HepG2 (cell line): ENCODE measurements around the gene ALB. TPM values are rescaled to one million over a fixed set of nuclear protein-coding genes. Genes with fewer than 3 reads are reported as not detected.

ENCODE experiments used
- ATAC-seq: fragments of 200-7000 bp; cut with Tn5 transposase; 3 replicates; pipeline ENCODE4 v1.9.1; 2020; ENCODE audit warnings: mild to moderate bottlenecking, moderate library complexity
- BruUV-seq: library from RNA; stranded (reverse); fragments of 400-500 nt; replicated peaks from 2 replicates; lab custom pipeline; 2021; lab: Mats Ljungman, UMichigan
- CTCF ChIA-PET: fragments of 300-600 bp; formaldehyde crosslinking; extraction: SDS; loops from one replicate; lab custom pipeline; 2021; ENCODE audit warnings: low total read pairs, inconsistent platforms, low intra/inter-chr PET ratio; lab: Yijun Ruan, JAX
- POLR2A ChIA-PET: fragments of 350-600 bp; sonication (Branson Sonifier 250); formaldehyde crosslinking; loops from one replicate; lab custom pipeline; 2020; ENCODE audit warnings: antibody characterized with exemption, inconsistent platforms; lab: Yijun Ruan, JAX
- DNase-seq: peaks from one replicate; pipeline ENCODE4 v3.0.0-alpha.2; 2015; ENCODE audit warnings: low spot score
- FAIRE-seq: peaks from 3 replicates; lab custom pipeline; 2011; peaks lifted over from hg19 to GRCh38; lab: Jason Lieb, UNC
- H2AFZ ChIP-seq: one replicate; pipeline ENCODE4 v1.6.1; 2011; ENCODE audit warnings: low read length, inconsistent platforms
- H3K27ac ChIP-seq: fragments of 300-600 bp; 3 replicates; pipeline ENCODE4 v1.8.0; 2011; ENCODE audit warnings: mixed run types, mild to moderate bottlenecking, mixed read lengths, low read length, inconsistent platforms; ENCODE audit not compliant: insufficient read depth; ENCODE audit errors: extremely low read length
- H3K27me3 ChIP-seq, 2 experiments: fragments of 200-600 bp in 1 of 2; 2 replicates in 1 of 2; 3 replicates in 1 of 2; pipeline versions ENCODE4 v1.6.0 to v1.8.0; 2011; ENCODE audit warnings: low read length in 2 of 2, mild to moderate bottlenecking in 2 of 2, moderate library complexity in 2 of 2, inconsistent platforms in 1 of 2; ENCODE audit not compliant: insufficient read depth in 2 of 2, control insufficient read depth in 1 of 2
- H3K36me3 ChIP-seq, 2 experiments: fragments of 200-600 bp in 1 of 2; replicated peaks in 1 of 2; 2 replicates in 1 of 2; 3 replicates in 1 of 2; pipeline versions ENCODE4 v1.5.1 to v1.8.0; 2011; ENCODE audit warnings: low read length in 2 of 2, inconsistent platforms in 1 of 2; ENCODE audit not compliant: insufficient read depth in 2 of 2, control insufficient read depth in 1 of 2
- H3K4me1 ChIP-seq: 2 replicates; pipeline ENCODE4 v1.5.1; 2012; ENCODE audit warnings: low read length, inconsistent platforms; ENCODE audit not compliant: insufficient read depth
- H3K4me2 ChIP-seq: 2 replicates; pipeline ENCODE4 v1.6.0; 2011; ENCODE audit warnings: low read depth, low read length, inconsistent platforms
- H3K4me3 ChIP-seq, 3 experiments: fragments of 200-600 bp in 1 of 3; sonication (generic), shearing (Covaris generic) in 1 of 3; replicated peaks in 1 of 3; 2 replicates each; pipeline ENCODE4 v1.5.1; 2011 to 2016; ENCODE audit warnings: low read length in 3 of 3, inconsistent platforms in 2 of 3, low read depth in 2 of 3, mild to moderate bottlenecking in 2 of 3, control low read depth in 1 of 3, mixed read lengths in 1 of 3; ENCODE audit not compliant: insufficient read depth in 1 of 3
- H3K79me2 ChIP-seq: one replicate; pipeline ENCODE4 v1.6.1; 2011; ENCODE audit warnings: low read length, inconsistent platforms; ENCODE audit not compliant: insufficient read depth
- H3K9ac ChIP-seq: 2 replicates; pipeline ENCODE4 v1.6.0; 2011; ENCODE audit warnings: mild to moderate bottlenecking, low read depth, low read length, inconsistent platforms; ENCODE audit not compliant: insufficient read depth
- H3K9me3 ChIP-seq: 2 replicates; pipeline ENCODE4 v1.5.1; 2012; ENCODE audit warnings: mild to moderate bottlenecking, low read length
- H4K20me1 ChIP-seq: 2 replicates; pipeline ENCODE4 v1.6.0; 2011; ENCODE audit warnings: inconsistent platforms, mild to moderate bottlenecking, low read length, moderate library complexity; ENCODE audit not compliant: insufficient read depth
- NFIB ChIP-seq: sonication (generic); formaldehyde crosslinking; IDR thresholded peaks from 2 replicates; pipeline ENCODE4 v1.9.0; 2021; ENCODE audit warnings: missing genetic modification reagents, mild to moderate bottlenecking, borderline replicate concordance
- PPARG ChIP-seq: conservative IDR thresholded peaks from 2 replicates; pipeline ENCODE4 v1.6.1; 2016; ENCODE audit warnings: missing biosample characterization, missing genetic modification reagents
- SATB2 ChIP-seq: sonication (generic); formaldehyde crosslinking; IDR thresholded peaks from 2 replicates; pipeline ENCODE4 v1.5.0; 2020; ENCODE audit warnings: missing genetic modification reagents
- SRSF1 ChIP-seq: fragments of 200-400 bp; formaldehyde crosslinking; optimal IDR thresholded peaks from 2 replicates; pipeline ENCODE3; 2017; ENCODE audit warnings: mild to moderate bottlenecking, low read depth, low read length, moderate library complexity
- STAT5B ChIP-seq: sonication (generic); formaldehyde crosslinking; IDR thresholded peaks from 2 replicates; pipeline ENCODE4 v1.4.0; 2020; ENCODE audit warnings: missing genetic modification reagents
- TEAD3 ChIP-seq: optimal IDR thresholded peaks from 2 replicates; pipeline ENCODE3; 2016; ENCODE audit warnings: borderline replicate concordance
- ZNF235 ChIP-seq: sonication (generic); formaldehyde crosslinking; IDR thresholded peaks from 2 replicates; pipeline ENCODE4 v1.8.1; 2023; ENCODE audit warnings: mild to moderate bottlenecking, missing genetic modification reagents, borderline replicate concordance
- ZNF317 ChIP-seq: sonication (generic); formaldehyde crosslinking; IDR thresholded peaks from 2 replicates; pipeline ENCODE4 v1.5.0; 2020; ENCODE audit warnings: mild to moderate bottlenecking, missing genetic modification reagents
- ZNF800 ChIP-seq: sonication (generic); formaldehyde crosslinking; IDR thresholded peaks from 2 replicates; pipeline ENCODE4 v1.4.0; 2020; ENCODE audit warnings: missing genetic modification reagents
- WGBS: methylation state at CpG from one replicate; pipeline ENCODE4 v1.1.6; 2017; ENCODE audit warnings: low lambda C conversion rate; 5-methylcytosine and 5-hydroxymethylcytosine counted together
- in situ Hi-C: cut with HindIII; loops from 2 replicates; pipeline ENCODE4 v1.10.0; 2017; ENCODE audit warnings: low pct_unique_long_range_greater_than_20kb; ENCODE audit not compliant: extremely low pct_ligation_motif_present
- intact Hi-C: fragments of 100-400 bp; cut with micrococcal nuclease; formaldehyde crosslinking; loops from one replicate; pipeline ENCODE4 v1.10.0; 2022; ENCODE audit not compliant: unreplicated experiment
- polyA plus RNA-seq, 8 experiments: library from polyadenylated mRNA; depleted of rRNA in 3 of 8; stranded (reverse) in 7 of 8; unstranded in 1 of 8; fragments of >200 nt; fragmentation: Illumina TruSeq in 4 of 8; extraction: Trizol in 4 of 8; gene quantifications; 2 replicates each; pipeline versions ENCODE4 v1.2.1 to v1.2.3, GENCODE V29; 2011 to 2016; ENCODE audit warnings: low read depth in 4 of 8, missing spikeins in 1 of 8, mixed read lengths in 1 of 8; ENCODE audit not compliant: insufficient read depth in 1 of 8
- total RNA-seq, 5 experiments: library from RNA; depleted of rRNA; stranded (reverse); fragments of >200 nt; fragmentation: Illumina TruSeq; extraction: Trizol; gene quantifications; 2 replicates each; pipeline ENCODE4 v1.2.3, GENCODE V29; 2016; ENCODE audit warnings: low read depth in 1 of 5
- TF ChIP-seq, protein P1 (sequence below): sonication (generic); formaldehyde crosslinking; IDR thresholded peaks from one replicate; pipeline ENCODE4 v1.5.1; 2020; ENCODE audit warnings: mild to moderate bottlenecking, missing genetic modification reagents; ENCODE audit errors: not compliant biosample characterization

Gene ALB
- total and polyA plus RNA-seq, 2 of the 13 experiments (the other 11 are each of a cell fraction or from before 2014, with no cell fraction given) = 22,259 to 22,625 TPM

DNA sequence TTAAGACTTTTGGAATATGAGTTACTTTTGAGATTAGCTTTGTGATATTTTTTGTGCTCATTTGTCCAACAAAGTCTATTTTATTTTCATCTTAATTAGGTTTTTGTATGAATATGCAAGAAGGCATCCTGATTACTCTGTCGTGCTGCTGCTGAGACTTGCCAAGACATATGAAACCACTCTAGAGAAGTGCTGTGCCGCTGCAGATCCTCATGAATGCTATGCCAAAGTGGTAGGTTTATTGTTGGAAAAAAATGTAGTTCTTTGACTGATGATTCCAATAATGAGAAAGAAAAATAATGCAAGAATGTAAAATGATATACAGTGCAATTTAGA is 10.8 kb downstream of the ALB start (continued):
- no peak for TF ChIP-seq SATB2 (CRISPR knock-in tag)

- in situ Hi-C loops = no loop called here
- peak overlapping the region; percentile 89 for H3K27ac ChIP-seq
- H4K20me1 ChIP-seq = peaks cover 3% of the 10 kb centered on the region
- 24% methylated on average over 2 of the region's 2 CpGs for WGBS
- peaks cover 11 to 55% of the 10 kb centered on the region in 2 experiments; a peak in 4 of 5 replicates for H3K36me3 ChIP-seq
- H3K9ac ChIP-seq = peak overlapping the region; percentile 49
- H3K4me2 ChIP-seq = peak overlapping the region; percentile 77
- intact Hi-C loops = loop anchor here (2.0 kb wide), 1 partner anchor 71 kb away; no protein-coding TSS in a partner anchor
- no peaks in the 10 kb centered on the region for H3K9me3 ChIP-seq
- peaks cover 47% of the 10 kb centered on the region for H3K79me2 ChIP-seq
- peak; percentile 18 for ATAC-seq
- POLR2A ChIA-PET = interaction anchor here (0.9 to 2.4 kb wide), 8 partner anchors 9 to 71 kb away, joined by 3 to 18 read pairs (median 4); partner anchors contain the start of genes AFP and ALB
- peak; percentile 88 for DNase-seq
- BruUV-seq = no TSS peak
- H2AFZ ChIP-seq = no peak overlapping the region
- H3K4me3 ChIP-seq = peak overlapping the region; percentile 26 to 38 (median 31); a peak in 5 of 6 replicates
- peaks cover 67% of the 10 kb centered on the region for H3K4me1 ChIP-seq
- H3K27me3 ChIP-seq = no peaks in the 10 kb centered on the region
- CTCF ChIA-PET = no interaction called here
- FAIRE-seq = no peak
- TF ChIP-seq STAT5B (CRISPR knock-in tag) (no peak), TEAD3 (CRISPR knock-in tag) (no peak), PPARG (CRISPR knock-in tag) (no peak), ZNF800 (CRISPR knock-in tag) (no peak), ZNF235 (CRISPR knock-in tag) (no peak), SRSF1 (no peak), ZNF317 (CRISPR knock-in tag) (no peak), NFIB (CRISPR knock-in tag) (no peak)
- TF ChIP-seq, protein P1, sequence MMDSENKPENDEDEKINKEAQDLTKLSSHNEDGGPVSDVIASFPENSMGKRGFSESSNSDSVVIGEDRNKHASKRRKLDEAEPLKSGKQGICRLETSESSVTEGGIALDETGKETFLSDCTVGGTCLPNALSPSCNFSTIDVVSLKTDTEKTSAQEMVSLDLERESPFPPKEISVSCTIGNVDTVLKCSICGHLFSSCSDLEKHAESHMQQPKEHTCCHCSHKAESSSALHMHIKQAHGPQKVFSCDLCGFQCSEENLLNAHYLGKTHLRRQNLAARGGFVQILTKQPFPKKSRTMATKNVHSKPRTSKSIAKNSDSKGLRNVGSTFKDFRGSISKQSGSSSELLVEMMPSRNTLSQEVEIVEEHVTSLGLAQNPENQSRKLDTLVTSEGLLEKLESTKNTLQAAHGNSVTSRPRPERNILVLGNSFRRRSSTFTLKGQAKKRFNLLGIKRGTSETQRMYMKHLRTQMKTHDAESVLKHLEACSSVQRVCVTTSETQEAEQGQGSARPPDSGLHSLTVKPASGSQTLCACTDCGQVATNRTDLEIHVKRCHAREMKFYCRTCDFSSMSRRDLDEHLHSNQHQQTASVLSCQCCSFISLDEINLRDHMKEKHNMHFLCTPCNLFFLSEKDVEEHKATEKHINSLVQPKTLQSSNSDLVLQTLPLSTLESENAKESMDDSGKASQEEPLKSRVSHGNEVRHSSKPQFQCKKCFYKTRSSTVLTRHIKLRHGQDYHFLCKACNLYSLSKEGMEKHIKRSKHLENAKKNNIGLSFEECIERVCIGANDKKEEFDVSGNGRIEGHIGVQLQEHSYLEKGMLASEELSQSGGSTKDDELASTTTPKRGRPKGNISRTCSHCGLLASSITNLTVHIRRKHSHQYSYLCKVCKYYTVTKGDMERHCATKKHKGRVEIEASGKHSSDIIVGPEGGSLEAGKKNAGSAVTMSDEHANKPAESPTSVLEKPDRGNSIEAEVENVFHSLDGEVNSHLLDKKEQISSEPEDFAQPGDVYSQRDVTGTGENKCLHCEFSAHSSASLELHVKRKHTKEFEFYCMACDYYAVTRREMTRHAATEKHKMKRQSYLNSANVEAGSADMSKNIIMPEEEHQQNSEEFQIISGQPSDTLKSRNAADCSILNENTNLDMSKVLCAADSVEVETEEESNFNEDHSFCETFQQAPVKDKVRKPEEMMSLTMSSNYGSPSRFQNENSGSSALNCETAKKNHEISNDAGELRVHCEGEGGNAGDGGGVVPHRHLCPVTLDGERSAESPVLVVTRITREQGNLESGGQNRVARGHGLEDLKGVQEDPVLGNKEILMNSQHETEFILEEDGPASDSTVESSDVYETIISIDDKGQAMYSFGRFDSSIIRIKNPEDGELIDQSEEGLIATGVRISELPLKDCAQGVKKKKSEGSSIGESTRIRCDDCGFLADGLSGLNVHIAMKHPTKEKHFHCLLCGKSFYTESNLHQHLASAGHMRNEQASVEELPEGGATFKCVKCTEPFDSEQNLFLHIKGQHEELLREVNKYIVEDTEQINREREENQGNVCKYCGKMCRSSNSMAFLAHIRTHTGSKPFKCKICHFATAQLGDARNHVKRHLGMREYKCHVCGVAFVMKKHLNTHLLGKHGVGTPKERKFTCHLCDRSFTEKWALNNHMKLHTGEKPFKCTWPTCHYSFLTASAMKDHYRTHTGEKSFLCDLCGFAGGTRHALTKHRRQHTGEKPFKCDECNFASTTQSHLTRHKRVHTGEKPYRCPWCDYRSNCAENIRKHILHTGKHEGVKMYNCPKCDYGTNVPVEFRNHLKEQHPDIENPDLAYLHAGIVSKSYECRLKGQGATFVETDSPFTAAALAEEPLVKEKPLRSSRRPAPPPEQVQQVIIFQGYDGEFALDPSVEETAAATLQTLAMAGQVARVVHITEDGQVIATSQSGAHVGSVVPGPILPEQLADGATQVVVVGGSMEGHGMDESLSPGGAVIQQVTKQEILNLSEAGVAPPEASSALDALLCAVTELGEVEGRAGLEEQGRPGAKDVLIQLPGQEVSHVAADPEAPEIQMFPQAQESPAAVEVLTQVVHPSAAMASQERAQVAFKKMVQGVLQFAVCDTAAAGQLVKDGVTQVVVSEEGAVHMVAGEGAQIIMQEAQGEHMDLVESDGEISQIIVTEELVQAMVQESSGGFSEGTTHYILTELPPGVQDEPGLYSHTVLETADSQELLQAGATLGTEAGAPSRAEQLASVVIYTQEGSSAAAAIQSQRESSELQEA (CRISPR knock-in tag) = no peak
Measured at GRCh38 chr4:73415807-73416238, 11.7 kb downstream of the ALB start.
